C1 segment of cervical spinal cord (tissue), 14 donors: Measurements from ENCODE around the gene PKD1L1.
"Not testable (repeated sequence)": the region's sequence is repeated elsewhere in the genome, so short reads cannot be mapped to it uniquely, and the experiment has no call there.

Experiments used
- DNase-seq, 14 donors: peaks; one replicate each; lab custom pipeline; 2025; lab: John Stamatoyannopoulos, UW

The PKD1L1 gene

GRCh38 chr7:47771336-47771989, 176.8 kb downstream of the PKD1L1 start:
- DNase-seq, result peak in 3 of 14 donors; percentile 9 to 22 (median 11)

- DNase-seq, result no peak
These were observed 182.1 kb downstream of the PKD1L1 start for GRCh38 chr7:47766126-47766525.

- DNase-seq, result no peak
These were observed 182.8 kb downstream of the PKD1L1 start for GRCh38 chr7:47765373-47765979.

GRCh38 chr7:47764746-47765145, 183.5 kb downstream of the PKD1L1 start:
- DNase-seq, result no peak

GRCh38 chr7:47763063-47763974, 184.9 kb downstream of the PKD1L1 start:
- DNase-seq, result no peak

- no peak for DNase-seq
These were observed 185.6 kb downstream of the PKD1L1 start for GRCh38 chr7:47762746-47763062.

- no peak for DNase-seq
These were observed 186.1 kb downstream of the PKD1L1 start for GRCh38 chr7:47762207-47762606.

GRCh38 chr7:47759056-47759706, 189.1 kb downstream of the PKD1L1 start:
- no peak for DNase-seq

- no peak for DNase-seq
These were observed 189.7 kb downstream of the PKD1L1 start for GRCh38 chr7:47758546-47758945.

- DNase-seq, result peak in 1 of 14 donors; percentile 20
These were observed 190.3 kb downstream of the PKD1L1 start for GRCh38 chr7:47757921-47758411.

- no peak for DNase-seq
These were observed 191.6 kb downstream of the PKD1L1 start for GRCh38 chr7:47756636-47757035.

GRCh38 chr7:47755248-47755647, 193.0 kb downstream of the PKD1L1 start:
- DNase-seq, result no peak

- DNase-seq, result not testable (repeated sequence)
These were observed 196.5 kb downstream of the PKD1L1 start for GRCh38 chr7:47751724-47752123.

GRCh38 chr7:47751043-47751442, 197.2 kb downstream of the PKD1L1 start:
- DNase-seq, result no peak

- DNase-seq, result no peak
These were observed 200.2 kb downstream of the PKD1L1 start for GRCh38 chr7:47748041-47748440.

GRCh38 chr7:47747160-47747559, 201.1 kb downstream of the PKD1L1 start:
- no peak for DNase-seq

- DNase-seq, result no peak
These were observed 201.8 kb downstream of the PKD1L1 start for GRCh38 chr7:47746468-47746867.

GRCh38 chr7:47744883-47745282, 203.4 kb downstream of the PKD1L1 start:
- DNase-seq, result no peak

- DNase-seq, result no peak
These were observed 204.2 kb downstream of the PKD1L1 start for GRCh38 chr7:47743965-47744591.

GRCh38 chr7:47741984-47742383, 206.3 kb downstream of the PKD1L1 start:
- DNase-seq, result no peak

GRCh38 chr7:47739891-47740290, 208.4 kb downstream of the PKD1L1 start:
- no peak for DNase-seq
